Tibial nerve (tissue), 4 donors: ENCODE measurements around the gene GEMIN8. TPM values are rescaled to one million over a fixed set of nuclear protein-coding genes. Genes with fewer than 3 reads are reported as not detected.

Experiments
- DNase-seq, 2 donors: peaks; one replicate each; pipeline ENCODE4 v3.0.0-alpha.2; 2019; ENCODE audit warnings: low spot score in 2 of 2
- H3K27ac ChIP-seq, 4 donors: fragments of 200-600 bp; sonication (generic) in 3 of 4; one replicate each; pipeline ENCODE4 v1.5.1; 2017 to 2019; ENCODE audit warnings: mild to moderate bottlenecking in 1 of 4
- H3K27me3 ChIP-seq, 2 donors: fragments of 200-600 bp; sonication (generic) in 1 of 2; one replicate each; pipeline versions ENCODE4 v1.5.1 to v1.6.0; 2017 to 2019
- H3K36me3 ChIP-seq, 3 donors: fragments of 200-600 bp; sonication (generic); one replicate each; pipeline ENCODE4 v1.5.1; 2018 to 2019
- H3K4me1 ChIP-seq, 4 donors: fragments of 200-600 bp; sonication (generic) in 3 of 4; one replicate each; pipeline ENCODE4 v1.5.1; 2017 to 2019
- H3K4me3 ChIP-seq, 4 donors: fragments of 200-600 bp; sonication (generic) in 3 of 4; one replicate each; pipeline ENCODE4 v1.5.1; 2017 to 2019; ENCODE audit warnings: mild to moderate bottlenecking in 1 of 4, moderate library complexity in 1 of 4
- H3K9me3 ChIP-seq, 4 donors: fragments of 200-600 bp; sonication (generic) in 3 of 4; one replicate each; pipeline ENCODE4 v1.5.1; 2017 to 2019
- EP300 ChIP-seq, 2 donors: sonication (generic); formaldehyde crosslinking; IDR thresholded peaks; one replicate each; pipeline ENCODE4 v1.6.1; 2017; ENCODE audit warnings: antibody characterized with exemption in 2 of 2, mild to moderate bottlenecking in 1 of 2
- POLR2A ChIP-seq, 2 donors: fragments of 450-650 bp; IDR thresholded peaks; one replicate each; pipeline ENCODE4 v1.6.1; 2017; ENCODE audit warnings: antibody characterized with exemption in 2 of 2, mild to moderate bottlenecking in 2 of 2, moderate library complexity in 2 of 2
- WGBS, 2 donors: methylation state at CpG; one replicate each; pipeline ENCODE4 v1.1.5; 2018; 5-methylcytosine and 5-hydroxymethylcytosine counted together
- total RNA-seq, 4 donors: library from RNA; depleted of rRNA; stranded (reverse); fragments of >200 nt; gene quantifications; one replicate each; pipeline ENCODE4 v1.1.0, GENCODE V29; 2016
- TF ChIP-seq, protein P1 (sequence below), 5 experiments: fragments of 200-600 bp in 3 of 5; fragments of 450-650 bp in 2 of 5; sonication (generic) in 3 of 5; IDR thresholded peaks; one replicate each; pipeline ENCODE4 v1.5.1; 2016 to 2019; ENCODE audit warnings: antibody characterized with exemption in 5 of 5, mild to moderate bottlenecking in 3 of 5, moderate library complexity in 2 of 5

The GEMIN8 gene
- total RNA-seq, 4 donors from 2014 or later: 27.8 to 41.4 (median 37.9) TPM

DNA sequence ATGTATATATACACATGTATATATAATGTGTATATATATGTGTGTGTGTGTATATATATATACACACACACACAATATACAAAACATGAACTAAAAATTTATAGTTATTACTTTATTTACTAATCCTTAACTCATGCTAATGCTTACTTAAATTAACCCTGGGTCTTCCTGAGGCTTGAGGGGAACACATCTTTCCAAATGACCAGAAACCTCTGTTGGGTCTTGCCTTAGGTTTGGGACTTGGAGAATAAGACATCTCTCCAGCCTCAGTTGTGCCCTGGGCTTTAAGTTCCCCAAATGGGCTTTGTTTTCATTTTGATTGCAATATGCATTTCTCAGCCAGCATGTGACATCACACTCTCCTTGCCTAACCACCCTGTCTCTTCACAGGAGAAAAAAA, 7.7 kb downstream of the GEMIN8 start:
- Histone ChIP-seq H3K4me3 (no peak overlapping the region), H3K9me3 (no peaks in the 10 kb centered on the region)

GRCh38 chrX:14017399-14017798, 12.3 kb downstream of the GEMIN8 start:
- Histone ChIP-seq H3K36me3 (peaks cover 0 to 4% (median 0%) of the 10 kb centered on the region in 3 donors), H3K27ac (peak overlapping the region in 1 of 4 donors; percentile 29), H3K27me3 (no peaks in the 10 kb centered on the region), H3K9me3 (no peaks in the 10 kb centered on the region), H3K4me3 (no peak overlapping the region), H3K4me1 (peaks cover 0 to 17% (median 0%) of the 10 kb centered on the region in 4 donors)
- 84 to 85% methylated on average over 3 of the region's 3 CpGs for WGBS, 2 donors
- no peak for DNase-seq
- TF ChIP-seq EP300 (IDR thresholded peaks at IDR 0.05) (no peak), POLR2A (IDR thresholded peaks at IDR 0.05) (no peak)
- TF ChIP-seq, protein P1, sequence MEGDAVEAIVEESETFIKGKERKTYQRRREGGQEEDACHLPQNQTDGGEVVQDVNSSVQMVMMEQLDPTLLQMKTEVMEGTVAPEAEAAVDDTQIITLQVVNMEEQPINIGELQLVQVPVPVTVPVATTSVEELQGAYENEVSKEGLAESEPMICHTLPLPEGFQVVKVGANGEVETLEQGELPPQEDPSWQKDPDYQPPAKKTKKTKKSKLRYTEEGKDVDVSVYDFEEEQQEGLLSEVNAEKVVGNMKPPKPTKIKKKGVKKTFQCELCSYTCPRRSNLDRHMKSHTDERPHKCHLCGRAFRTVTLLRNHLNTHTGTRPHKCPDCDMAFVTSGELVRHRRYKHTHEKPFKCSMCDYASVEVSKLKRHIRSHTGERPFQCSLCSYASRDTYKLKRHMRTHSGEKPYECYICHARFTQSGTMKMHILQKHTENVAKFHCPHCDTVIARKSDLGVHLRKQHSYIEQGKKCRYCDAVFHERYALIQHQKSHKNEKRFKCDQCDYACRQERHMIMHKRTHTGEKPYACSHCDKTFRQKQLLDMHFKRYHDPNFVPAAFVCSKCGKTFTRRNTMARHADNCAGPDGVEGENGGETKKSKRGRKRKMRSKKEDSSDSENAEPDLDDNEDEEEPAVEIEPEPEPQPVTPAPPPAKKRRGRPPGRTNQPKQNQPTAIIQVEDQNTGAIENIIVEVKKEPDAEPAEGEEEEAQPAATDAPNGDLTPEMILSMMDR (IDR thresholded peaks at IDR 0.05): no peak

More for the DNA sequence above, 7.7 kb downstream of the GEMIN8 start:
- no peak for DNase-seq
- Histone ChIP-seq H3K27me3 (no peaks in the 10 kb centered on the region), H3K27ac (no peak overlapping the region), H3K36me3 (peaks cover 0 to 4% (median 0%) of the 10 kb centered on the region in 3 donors), H3K4me1 (peaks cover 0 to 21% (median 2%) of the 10 kb centered on the region in 4 donors)
- no peak for TF ChIP-seq POLR2A (IDR thresholded peaks at IDR 0.05)
- no peak for TF ChIP-seq EP300 (IDR thresholded peaks at IDR 0.05)
- TF ChIP-seq, protein P1 (IDR thresholded peaks at IDR 0.05): no peak

GRCh38 chrX:14015941-14016340, 13.8 kb downstream of the GEMIN8 start:
- TF ChIP-seq POLR2A (IDR thresholded peaks at IDR 0.05) (no peak), EP300 (IDR thresholded peaks at IDR 0.05) (no peak)
- TF ChIP-seq, protein P1 (IDR thresholded peaks at IDR 0.05): no peak
- no peak overlapping the region for H3K4me3 ChIP-seq
- no peaks in the 10 kb centered on the region for H3K9me3 ChIP-seq
- DNase-seq: no peak
- 36 to 60% methylated on average over 4 of the region's 4 CpGs for WGBS, 2 donors
- peaks cover 0 to 4% (median 0%) of the 10 kb centered on the region in 3 donors for H3K36me3 ChIP-seq
- H3K4me1 ChIP-seq: peaks cover 0 to 17% (median 0%) of the 10 kb centered on the region in 4 donors
- peak overlapping the region in 3 of 4 donors; percentile 21 to 67 (median 58) for H3K27ac ChIP-seq
- no peaks in the 10 kb centered on the region for H3K27me3 ChIP-seq

- Histone ChIP-seq H3K27ac (peak overlapping the region in 3 of 4 donors; percentile 21 to 67 (median 58)), H3K4me1 (peaks cover 0 to 17% (median 0%) of the 10 kb centered on the region in 4 donors), H3K36me3 (peaks cover 0 to 4% (median 0%) of the 10 kb centered on the region in 3 donors), H3K9me3 (no peaks in the 10 kb centered on the region), H3K27me3 (no peaks in the 10 kb centered on the region), H3K4me3 (no peak overlapping the region)
- TF ChIP-seq POLR2A (IDR thresholded peaks at IDR 0.05): no peak
- no peak for TF ChIP-seq EP300 (IDR thresholded peaks at IDR 0.05)
- TF ChIP-seq, protein P1 (IDR thresholded peaks at IDR 0.05): no peak
- 44 to 49% methylated on average over 2 of the region's 2 CpGs for WGBS, 2 donors
- no peak for DNase-seq
Observed at GRCh38 chrX:14015294-14015693, 14.4 kb downstream of the GEMIN8 start.

DNA sequence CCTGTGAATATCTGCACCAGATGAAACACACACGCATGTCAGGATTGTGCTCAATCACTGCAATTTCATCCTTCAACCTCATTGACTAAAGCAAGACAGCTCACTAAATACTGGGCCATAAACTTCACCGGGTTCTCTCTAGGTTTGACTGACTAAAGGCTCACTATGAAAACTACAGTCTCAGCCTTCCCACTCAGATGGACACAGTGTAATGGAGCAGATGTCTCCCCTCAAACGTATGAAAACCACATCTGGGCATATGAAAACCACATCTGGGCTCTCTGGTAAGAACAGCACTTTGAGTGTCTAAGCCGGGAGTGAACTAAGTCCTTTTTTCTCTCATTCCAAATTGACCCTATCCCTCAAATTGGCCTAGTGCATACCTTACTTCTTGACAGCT, 15.2 kb downstream of the GEMIN8 start:
- 80 to 85% methylated on average over 4 of the region's 4 CpGs for WGBS, 2 donors
- no peak overlapping the region for H3K4me3 ChIP-seq
- no peaks in the 10 kb centered on the region for H3K9me3 ChIP-seq
- peaks cover 0 to 5% (median 0%) of the 10 kb centered on the region in 3 donors for H3K36me3 ChIP-seq
- H3K27ac ChIP-seq: peak overlapping the region in 3 of 4 donors; percentile 21 to 67 (median 58)
- no peak for DNase-seq
- peaks cover 0 to 17% (median 0%) of the 10 kb centered on the region in 4 donors for H3K4me1 ChIP-seq
- no peaks in the 10 kb centered on the region for H3K27me3 ChIP-seq
- TF ChIP-seq, protein P1 (IDR thresholded peaks at IDR 0.05): no peak
